HG03354 (cell line): Measurements from ENCODE around the gene ADAP1.
"Not testable (repeated sequence)": the region's sequence is repeated elsewhere in the genome, so short reads cannot be mapped to it uniquely, and the experiment has no call there.

ENCODE experiments used
- ATAC-seq: cut with Tn5 transposase; IDR thresholded peaks from one replicate; pipeline ENCODE4 v1.9.1; 2021; ENCODE audit warnings: mild to moderate bottlenecking; ENCODE audit not compliant: unreplicated experiment, poor library complexity, severe bottlenecking

Gene ADAP1

GRCh38 chr7:954330-955238 lies at the start of gene ADAP1:
Gene ADAP1, minus strand, starts transcription at chr7:954680. Its CDS starts 203 bp downstream, at chr7:954477.
- peak; percentile 65 for ATAC-seq

- not testable (repeated sequence) for ATAC-seq
Observed at GRCh38 chr7:1002445-1002844, 48.0 kb upstream of the ADAP1 start.

GRCh38 chr7:1002026-1002425 lies 47.5 kb upstream of the ADAP1 start:
- ATAC-seq = not testable (repeated sequence)

GRCh38 chr7:1001069-1001770 lies 46.7 kb upstream of the ADAP1 start:
- ATAC-seq = not testable (repeated sequence)

GRCh38 chr7:999941-1000935 lies 45.8 kb upstream of the ADAP1 start:
- ATAC-seq = no peak

GRCh38 chr7:999149-999879 lies 44.8 kb upstream of the ADAP1 start:
- no peak for ATAC-seq

- no peak for ATAC-seq
Observed at GRCh38 chr7:997404-998395, 43.2 kb upstream of the ADAP1 start.

- ATAC-seq = no peak
Observed at GRCh38 chr7:996079-996872, 41.8 kb upstream of the ADAP1 start.

- ATAC-seq = no peak
Observed at GRCh38 chr7:995571-995970, 41.1 kb upstream of the ADAP1 start.

GRCh38 chr7:994592-995308 lies 40.3 kb upstream of the ADAP1 start:
- ATAC-seq = no peak

- ATAC-seq = peak; percentile 87
Observed at GRCh38 chr7:992709-993607, 38.5 kb upstream of the ADAP1 start.

- no peak for ATAC-seq
Observed at GRCh38 chr7:991729-992656, 37.5 kb upstream of the ADAP1 start.

GRCh38 chr7:990933-991728 lies 36.7 kb upstream of the ADAP1 start:
- no peak for ATAC-seq
